Caki2 (cell line): ENCODE measurements around the gene TELO2. TPM values are rescaled to one million over a fixed set of nuclear protein-coding genes. Genes with fewer than 3 reads are reported as not detected.
A peak's percentile ranks its signal among the peaks of the same experiment; 100 is the strongest.
"Not testable (repeated sequence)": the region's sequence is repeated elsewhere in the genome, so short reads cannot be mapped to it uniquely, and the experiment has no call there.

Experiments
- DNase-seq: peaks from one replicate; pipeline ENCODE4 v3.0.0-alpha.2; 2015; ENCODE audit warnings: low read depth
- in situ Hi-C: cut with HindIII; loops from 2 replicates; pipeline ENCODE4 v1.10.0; 2016; ENCODE audit warnings: low sequenced_read_pairs, low pct_unique_long_range_greater_than_20kb, mixed read lengths
- total RNA-seq: library from RNA; depleted of rRNA; stranded (reverse); fragments of >200 nt; shearing (Covaris generic); gene quantifications from 2 replicates; pipeline ENCODE4 v1.2.3, GENCODE V29; 2014; ENCODE audit warnings: low replicate concordance

TELO2 gene
- total RNA-seq, 1 experiment from 2014 or later: 77.2 TPM

GRCh38 chr16:1471569-1472194 is 21.5 kb upstream of the TELO2 start:
- in situ Hi-C loops: no loop called here
- no peak for DNase-seq

GRCh38 chr16:1472974-1473373 is 20.2 kb upstream of the TELO2 start:
- in situ Hi-C loops: no loop called here

GRCh38 chr16:1474082-1474795 is 18.9 kb upstream of the TELO2 start:
- no peak for DNase-seq
- in situ Hi-C loops: no loop called here

More at GRCh38 chr16:1472974-1473373, 20.2 kb upstream of the TELO2 start:
- DNase-seq: no peak

GRCh38 chr16:1474796-1475551 is 18.2 kb upstream of the TELO2 start, which contains the start of gene CLCN7:
TSS of gene CLCN7 (minus strand) at chr16:1475028. CDS start at chr16:1474974, 54 bp downstream.
- DNase-seq: peak; percentile 83
- in situ Hi-C loops: no loop called here

GRCh38 chr16:1475552-1476114 is 17.5 kb upstream of the TELO2 start:
- in situ Hi-C loops: no loop called here

GRCh38 chr16:1477033-1477432 is 16.1 kb upstream of the TELO2 start:
- DNase-seq: no peak
- in situ Hi-C loops: no loop called here

More at GRCh38 chr16:1475552-1476114, 17.5 kb upstream of the TELO2 start:
- no peak for DNase-seq

GRCh38 chr16:1478937-1479336 is 14.2 kb upstream of the TELO2 start:
- DNase-seq, in situ Hi-C loops: not testable (repeated sequence)

GRCh38 chr16:1481906-1482835 is 11.0 kb upstream of the TELO2 start:
- DNase-seq: no peak
- in situ Hi-C loops: no loop called here

GRCh38 chr16:1485847-1486496 is 7.2 kb upstream of the TELO2 start:
- in situ Hi-C loops: no loop called here

GRCh38 chr16:1486551-1487390 is 6.4 kb upstream of the TELO2 start:
- no peak for DNase-seq
- in situ Hi-C loops: no loop called here

More at GRCh38 chr16:1485847-1486496, 7.2 kb upstream of the TELO2 start:
- no peak for DNase-seq

GRCh38 chr16:1487395-1488053 is 5.6 kb upstream of the TELO2 start:
- in situ Hi-C loops: no loop called here
- DNase-seq: no peak

GRCh38 chr16:1488054-1488601 is 5.0 kb upstream of the TELO2 start:
- in situ Hi-C loops: no loop called here
- no peak for DNase-seq

GRCh38 chr16:1488619-1489018 is 4.5 kb upstream of the TELO2 start, which contains the start of gene PTX4:
TSS of gene PTX4 (minus strand) at chr16:1488944. CDS start at chr16:1488909, 35 bp downstream.
- DNase-seq: no peak
- in situ Hi-C loops: no loop called here

GRCh38 chr16:1489077-1489476 is 4.1 kb upstream of the TELO2 start:
- DNase-seq: no peak
- in situ Hi-C loops: no loop called here

GRCh38 chr16:1491327-1491726 is 1.8 kb upstream of the TELO2 start:
- DNase-seq: no peak
- in situ Hi-C loops: no loop called here
